Mesenchymal stem cell (in vitro differentiated cells and primary cell): ENCODE results near the gene CLCNKA.
A peak's percentile ranks its signal among the peaks of the same experiment; 100 is the strongest.

Experiments used
- DNase-seq: peaks from one replicate; pipeline ENCODE4 v3.0.0-alpha.2; 2013
- H2AFZ ChIP-seq: one replicate; pipeline ENCODE4 v1.6.1; 2013; ENCODE audit warnings: low read depth, mild to moderate bottlenecking, control low read depth, inconsistent platforms, low read length, moderate library complexity
- H2AK5ac ChIP-seq: 2 replicates; pipeline ENCODE4 v1.6.1; 2013; ENCODE audit warnings: low read length, moderate library complexity, mild to moderate bottlenecking, inconsistent platforms; ENCODE audit not compliant: severe bottlenecking
- H2BK120ac ChIP-seq: one replicate; pipeline ENCODE4 v1.6.1; 2013; ENCODE audit warnings: low read depth, mild to moderate bottlenecking, inconsistent platforms, low read length, moderate library complexity
- H2BK12ac ChIP-seq, 2 experiments: one replicate each; pipeline ENCODE4 v1.6.1; 2013; ENCODE audit warnings: inconsistent platforms in 2 of 2, low read length in 2 of 2, mild to moderate bottlenecking in 2 of 2, moderate library complexity in 2 of 2, control low read depth in 1 of 2
- H2BK15ac ChIP-seq: one replicate; pipeline ENCODE4 v1.6.1; 2013; ENCODE audit warnings: mild to moderate bottlenecking, low read depth, inconsistent platforms; ENCODE audit not compliant: poor library complexity, severe bottlenecking
- H2BK5ac ChIP-seq: 2 replicates; pipeline ENCODE4 v1.6.1; 2013; ENCODE audit warnings: low read depth, mild to moderate bottlenecking, low read length, control low read depth, inconsistent platforms; ENCODE audit not compliant: poor library complexity, severe bottlenecking
- H3K14ac ChIP-seq, 2 experiments: one replicate each; pipeline ENCODE4 v1.6.1; 2013; ENCODE audit warnings: inconsistent platforms in 2 of 2, low read length in 2 of 2, control low read depth in 1 of 2, mild to moderate bottlenecking in 1 of 2, moderate library complexity in 1 of 2
- H3K18ac ChIP-seq, 2 experiments: one replicate each; pipeline ENCODE4 v1.6.1; 2013; ENCODE audit warnings: inconsistent platforms in 2 of 2, low read length in 2 of 2, control low read depth in 1 of 2, low read depth in 1 of 2, mild to moderate bottlenecking in 1 of 2
- H3K23ac ChIP-seq, 2 experiments: one replicate each; pipeline ENCODE4 v1.6.1; 2013; ENCODE audit warnings: inconsistent platforms in 2 of 2, low read length in 2 of 2, mild to moderate bottlenecking in 2 of 2, moderate library complexity in 2 of 2, control low read depth in 1 of 2
- H3K27ac ChIP-seq: 2 replicates; pipeline ENCODE4 v1.5.1; 2013; ENCODE audit warnings: mild to moderate bottlenecking, moderate library complexity, low read length, control low read depth, inconsistent platforms; ENCODE audit not compliant: poor library complexity, severe bottlenecking
- H3K27me3 ChIP-seq, 2 experiments: 2 replicates each; pipeline versions ENCODE4 v1.6.1 to v1.7.0; 2013; ENCODE audit warnings: low read length in 2 of 2, mild to moderate bottlenecking in 2 of 2, moderate library complexity in 2 of 2, control low read depth in 1 of 2, inconsistent platforms in 1 of 2; ENCODE audit not compliant: control insufficient read depth in 1 of 2, insufficient read depth in 1 of 2
- H3K36me3 ChIP-seq, 2 experiments: 2 replicates each; pipeline versions ENCODE4 v1.6.1 to v1.7.0; 2013; ENCODE audit warnings: low read length in 2 of 2, control low read depth in 1 of 2, inconsistent platforms in 1 of 2, low read depth in 1 of 2, mild to moderate bottlenecking in 1 of 2; ENCODE audit not compliant: insufficient read depth in 2 of 2, control insufficient read depth in 1 of 2
- H3K4ac ChIP-seq, 2 experiments: one replicate each; pipeline ENCODE4 v1.6.1; 2013; ENCODE audit warnings: inconsistent platforms in 2 of 2, low read length in 2 of 2, mild to moderate bottlenecking in 2 of 2, moderate library complexity in 2 of 2, control low read depth in 1 of 2, low read depth in 1 of 2
- H3K4me1 ChIP-seq: 2 replicates; pipeline ENCODE4 v1.6.1; 2013; ENCODE audit warnings: low read depth, low read length, control low read depth; ENCODE audit not compliant: control insufficient read depth, insufficient read depth
- H3K4me2 ChIP-seq: 2 replicates; pipeline ENCODE4 v1.6.1; 2013; ENCODE audit warnings: low read length, mild to moderate bottlenecking, inconsistent platforms; ENCODE audit not compliant: poor library complexity, severe bottlenecking
- H3K4me3 ChIP-seq, 2 experiments: 2 replicates each; pipeline versions ENCODE4 v1.5.1 to v1.7.0; 2013; ENCODE audit warnings: low read length in 2 of 2, mild to moderate bottlenecking in 2 of 2, control low read depth in 1 of 2, low read depth in 1 of 2; ENCODE audit not compliant: insufficient read depth in 1 of 2
- H3K79me1 ChIP-seq: replicated peaks from 2 replicates; pipeline ENCODE4 v1.6.1; 2013; ENCODE audit warnings: mild to moderate bottlenecking, control low read depth, low read length, inconsistent platforms; ENCODE audit not compliant: poor library complexity, severe bottlenecking
- H3K9ac ChIP-seq: 2 replicates; pipeline ENCODE4 v1.7.0; 2013; ENCODE audit warnings: mild to moderate bottlenecking, low read length, moderate library complexity
- H3K9me3 ChIP-seq: 2 replicates; pipeline ENCODE4 v1.7.0; 2013; ENCODE audit warnings: mild to moderate bottlenecking, low read length; ENCODE audit not compliant: control insufficient read depth
- H4K8ac ChIP-seq: one replicate; pipeline ENCODE4 v1.6.1; 2013; ENCODE audit warnings: inconsistent platforms, mild to moderate bottlenecking, low read length, moderate library complexity
- H4K91ac ChIP-seq: one replicate; pipeline ENCODE4 v1.6.1; 2013; ENCODE audit warnings: mild to moderate bottlenecking, low read length, inconsistent platforms
- WGBS: methylation state at CpG from one replicate; pipeline ENCODE4 v1.1.7; 2013; ENCODE audit warnings: mixed read lengths; 5-methylcytosine and 5-hydroxymethylcytosine counted together

Gene CLCNKA

DNA sequence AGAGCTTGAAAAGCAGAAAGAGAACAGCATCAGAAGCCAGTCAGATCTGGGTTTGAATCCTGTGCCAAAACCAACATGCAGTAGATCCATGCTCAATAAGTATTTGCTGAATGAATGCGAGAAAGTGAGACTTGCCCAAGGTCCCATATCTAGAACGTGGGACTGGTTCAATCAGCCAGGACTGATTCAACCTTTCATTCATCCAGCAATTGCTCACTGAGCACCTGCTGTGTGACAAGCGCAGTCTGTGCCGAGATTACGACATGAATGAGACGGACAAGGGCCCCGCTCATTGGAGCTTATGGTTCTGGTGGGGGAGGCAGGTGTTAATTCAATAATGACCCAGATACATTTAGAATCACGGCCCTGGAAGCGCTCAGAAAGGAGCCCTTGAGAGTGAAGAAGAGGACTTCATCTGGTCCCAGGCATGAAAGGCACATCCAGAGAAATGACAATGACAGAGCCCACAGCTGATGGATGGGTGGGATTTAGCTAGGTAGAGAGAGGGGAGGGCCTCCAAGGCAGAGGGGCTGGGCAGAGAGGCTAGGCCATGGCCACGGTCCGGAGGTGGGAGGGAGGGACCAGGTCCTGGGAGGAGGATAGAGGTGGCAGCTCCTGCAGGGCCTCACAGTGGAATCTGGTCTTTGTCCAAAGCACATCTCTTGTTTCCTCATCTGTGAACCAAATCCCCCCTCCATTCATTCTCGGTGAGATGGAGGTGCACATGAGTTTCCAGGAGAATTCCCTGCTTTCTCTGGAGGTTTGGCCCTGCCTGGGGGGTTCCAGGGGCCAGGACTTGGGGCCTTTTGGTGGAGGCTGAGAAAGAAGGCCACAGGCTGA is 55.8 kb downstream of the CLCNKA start:
- H3K27me3 ChIP-seq = peaks cover 0 to 4% of the 10 kb centered on the region in 2 experiments

DNA sequence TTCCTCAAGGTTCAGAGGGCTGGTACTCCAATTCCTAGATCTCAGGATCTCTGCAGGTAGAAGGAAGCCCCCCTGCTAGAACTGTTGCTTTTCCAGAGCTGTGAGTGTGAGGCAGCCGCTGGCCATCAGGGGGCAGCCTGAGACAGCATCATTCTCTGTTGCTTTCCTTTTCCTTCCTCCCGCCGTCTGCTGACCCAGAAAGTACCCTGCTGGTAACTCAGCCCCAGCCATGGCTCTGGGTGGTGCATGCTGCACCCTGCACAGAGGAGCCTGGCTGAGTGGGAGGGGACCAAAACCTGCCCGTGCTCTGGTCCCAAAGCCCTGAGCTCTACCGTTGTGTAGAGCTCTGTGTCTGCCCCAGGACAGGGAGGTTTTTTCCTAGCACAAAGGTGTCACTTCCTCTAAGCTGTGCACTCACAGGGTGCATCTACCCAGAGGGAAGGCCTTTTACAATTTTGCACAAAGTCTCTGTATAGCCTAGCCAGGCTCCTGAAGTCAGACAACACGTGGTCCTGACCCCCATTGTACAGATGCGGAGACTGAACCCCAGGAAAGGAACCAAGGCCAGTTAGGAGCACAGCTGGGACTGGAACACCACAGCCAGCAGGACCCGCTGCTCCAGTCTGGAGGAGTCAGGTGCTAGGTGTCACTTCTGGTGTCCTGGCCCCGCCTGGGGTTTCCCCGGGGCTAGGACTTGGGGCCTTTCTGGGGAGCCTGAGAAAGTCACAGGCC is 57.3 kb downstream of the CLCNKA start:
- Histone ChIP-seq H4K8ac (peak overlapping the region; percentile 77), H2AFZ (peak overlapping the region; percentile 6), H3K27ac (no peak overlapping the region), H3K4me1 (peaks cover 42% of the 10 kb centered on the region), H3K9ac (no peak overlapping the region), H3K36me3 (no peaks in the 10 kb centered on the region), H3K27me3 (peaks cover 0 to 3% of the 10 kb centered on the region in 2 experiments), H4K91ac (peak overlapping the region; percentile 54), H2BK15ac (no peak overlapping the region), H2BK5ac (no peak overlapping the region), H2AK5ac (peak overlapping the region; percentile 61), H3K4me3 (no peak overlapping the region), H3K18ac (peak overlapping the region in 1 of 2 experiments; percentile 34), H3K4me2 (no peak overlapping the region), H3K79me1 (peaks cover 7% of the 10 kb centered on the region), H2BK12ac (peak overlapping the region in 1 of 2 experiments; percentile 0), H3K14ac (no peak overlapping the region), H3K4ac (no peak overlapping the region), H2BK120ac (no peak overlapping the region), H3K9me3 (no peaks in the 10 kb centered on the region), H3K23ac (no peak overlapping the region)
- DNase-seq = peak; percentile 79
- 41% methylated on average over 10 of the region's 10 CpGs for WGBS

More for the DNA sequence above, 55.8 kb downstream of the CLCNKA start:
- DNase-seq = no peak
- Histone ChIP-seq H3K79me1 (peaks cover 2% of the 10 kb centered on the region), H3K4me2 (no peak overlapping the region), H3K4me3 (no peak overlapping the region), H3K18ac (no peak overlapping the region), H3K4ac (no peak overlapping the region), H3K23ac (no peak overlapping the region), H3K14ac (no peak overlapping the region), H2BK120ac (no peak overlapping the region), H3K36me3 (no peaks in the 10 kb centered on the region), H3K4me1 (peaks cover 45% of the 10 kb centered on the region), H4K91ac (no peak overlapping the region), H2AK5ac (peak overlapping the region; percentile 72), H2BK12ac (no peak overlapping the region), H2AFZ (no peak overlapping the region), H4K8ac (no peak overlapping the region), H3K9ac (no peak overlapping the region), H2BK5ac (no peak overlapping the region), H3K27ac (no peak overlapping the region), H3K9me3 (no peaks in the 10 kb centered on the region), H2BK15ac (no peak overlapping the region)
- WGBS = 85% methylated on average over 12 of the region's 12 CpGs

DNA sequence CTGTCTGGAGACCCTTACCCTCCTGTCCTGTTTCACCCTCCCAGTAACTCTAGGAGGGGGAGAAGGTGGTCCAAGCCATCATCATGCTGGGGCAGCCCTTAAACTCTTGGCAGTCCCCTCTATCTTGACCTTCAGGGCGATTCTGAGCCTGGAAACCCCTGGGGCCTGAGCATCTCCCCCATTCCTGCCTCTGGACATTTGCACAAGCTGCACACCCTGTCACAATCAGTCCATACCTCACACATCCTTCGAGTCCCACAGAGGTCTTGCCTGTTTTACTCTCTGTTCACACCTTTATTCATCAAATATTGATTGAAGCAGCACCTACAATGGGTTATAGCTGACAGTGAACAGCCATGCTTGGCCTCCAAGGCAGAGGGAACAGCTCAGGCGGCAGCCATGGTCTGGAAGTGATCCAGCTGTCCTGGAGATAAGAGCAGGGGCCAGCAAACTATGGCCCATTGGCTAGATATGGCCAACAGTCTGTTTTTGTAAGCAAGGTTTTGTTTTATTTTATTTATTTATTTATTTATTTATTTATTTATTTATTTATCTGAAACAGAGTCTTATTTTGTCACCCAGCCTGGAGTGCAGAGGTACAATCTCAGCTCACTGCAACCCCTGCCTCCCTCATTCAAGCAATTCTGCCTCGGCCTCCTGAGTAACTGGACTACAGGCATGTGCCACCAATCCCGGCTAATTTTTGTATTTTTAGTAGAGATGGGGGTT is 58.8 kb downstream of the CLCNKA start:
- no peaks in the 10 kb centered on the region for H3K9me3 ChIP-seq
- no peak overlapping the region for H4K91ac ChIP-seq
- H3K9ac ChIP-seq = no peak overlapping the region
- H3K79me1 ChIP-seq = peaks cover 7% of the 10 kb centered on the region
- no peak overlapping the region for H3K4me3 ChIP-seq
- H2BK5ac ChIP-seq = no peak overlapping the region
- no peak overlapping the region for H2AFZ ChIP-seq
- no peak overlapping the region for H3K23ac ChIP-seq
- 93% methylated on average over 4 of the region's 5 CpGs for WGBS
- H3K18ac ChIP-seq = peak overlapping the region in 1 of 2 experiments; percentile 5
- peaks cover 37% of the 10 kb centered on the region for H3K4me1 ChIP-seq
- no peak overlapping the region for H2BK15ac ChIP-seq
- H2AK5ac ChIP-seq = no peak overlapping the region
- peaks cover 0 to 3% of the 10 kb centered on the region in 2 experiments for H3K27me3 ChIP-seq
- no peak overlapping the region for H3K4ac ChIP-seq
- H3K14ac ChIP-seq = no peak overlapping the region
- H4K8ac ChIP-seq = no peak overlapping the region
- no peak for DNase-seq
- no peaks in the 10 kb centered on the region for H3K36me3 ChIP-seq
- H3K27ac ChIP-seq = no peak overlapping the region
- H2BK12ac ChIP-seq = no peak overlapping the region
- H2BK120ac ChIP-seq = no peak overlapping the region
- H3K4me2 ChIP-seq = no peak overlapping the region
